Measurements from ENCODE around the gene NADK2.
A peak's percentile ranks its signal among the peaks of the same experiment; 100 is the strongest.

NADK2 gene

DNA sequence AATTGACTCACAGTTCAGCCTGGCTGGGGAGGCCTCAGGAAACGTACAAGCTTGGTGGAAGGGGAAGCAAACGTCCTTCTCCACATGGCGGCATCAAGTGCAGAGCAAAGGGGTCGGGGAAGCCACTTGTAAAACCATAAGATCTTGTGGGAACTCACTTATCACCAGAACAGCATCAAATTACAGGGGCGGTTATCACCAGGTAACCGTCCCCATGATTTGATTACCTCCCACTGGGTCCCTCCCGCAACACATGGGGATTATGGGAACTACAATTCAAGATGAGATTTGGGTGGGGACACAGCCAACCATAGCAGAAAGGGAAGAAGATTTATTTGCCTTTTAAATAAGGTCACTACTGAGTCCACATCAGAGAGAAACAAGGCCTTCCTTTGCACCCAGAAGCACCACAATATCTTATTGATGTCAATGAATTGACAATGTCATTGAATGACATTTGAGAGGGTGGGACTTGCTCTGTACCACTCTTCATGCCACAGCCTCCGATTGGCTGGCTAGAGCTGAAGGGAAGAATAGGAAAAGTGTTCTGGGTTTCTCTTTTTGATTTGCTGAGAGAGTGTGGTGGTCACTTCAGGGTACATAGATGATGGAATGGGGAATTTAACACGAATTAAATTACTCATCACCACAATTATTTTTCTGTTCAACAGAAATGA, 78.8 kb downstream of the NADK2 start:
- DNase-seq (ENCODE audit: low spot score) = no peak

DNA sequence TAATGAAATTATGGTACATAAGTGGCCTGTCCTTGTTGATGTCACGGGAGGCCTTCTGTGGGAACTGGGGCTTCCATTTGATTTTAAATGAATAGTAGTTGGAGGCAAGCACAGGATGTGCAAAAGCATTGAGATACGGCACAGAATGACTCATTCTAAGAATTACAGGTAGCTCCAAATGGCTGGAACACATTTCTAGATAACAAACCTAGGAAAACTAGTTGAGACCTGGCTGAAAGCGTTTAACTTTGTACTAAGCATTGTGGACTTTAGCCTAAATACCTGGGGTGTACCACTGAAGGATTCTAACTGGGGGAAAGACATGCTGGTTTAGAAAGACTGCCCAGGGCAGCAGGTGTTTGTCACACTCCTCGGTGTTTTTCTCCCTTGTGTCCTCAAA, 80.4 kb downstream of the NADK2 start:
- DNase-seq (ENCODE audit: low spot score) = no peak

DNA sequence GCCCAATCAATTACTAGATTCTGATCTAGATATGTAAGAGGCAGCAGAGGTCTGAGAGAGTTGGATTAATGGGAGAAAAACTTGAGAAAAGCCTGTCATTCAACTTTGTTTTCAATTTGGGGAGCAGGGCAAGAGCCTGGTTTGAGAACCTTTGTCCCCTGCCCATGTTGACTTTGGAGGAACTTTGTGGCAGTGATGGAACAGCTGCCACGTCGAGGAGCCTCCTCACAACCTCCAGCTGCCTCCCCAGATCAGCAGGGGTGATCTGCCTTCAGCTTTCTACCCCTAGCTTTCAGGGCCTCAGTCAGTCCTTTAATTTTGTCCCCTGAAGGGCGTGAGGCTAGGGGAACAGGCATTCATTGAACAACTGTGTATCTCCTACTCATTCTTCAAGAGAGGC, 81.1 kb downstream of the NADK2 start:
- DNase-seq (ENCODE audit: low spot score) = no peak

DNA sequence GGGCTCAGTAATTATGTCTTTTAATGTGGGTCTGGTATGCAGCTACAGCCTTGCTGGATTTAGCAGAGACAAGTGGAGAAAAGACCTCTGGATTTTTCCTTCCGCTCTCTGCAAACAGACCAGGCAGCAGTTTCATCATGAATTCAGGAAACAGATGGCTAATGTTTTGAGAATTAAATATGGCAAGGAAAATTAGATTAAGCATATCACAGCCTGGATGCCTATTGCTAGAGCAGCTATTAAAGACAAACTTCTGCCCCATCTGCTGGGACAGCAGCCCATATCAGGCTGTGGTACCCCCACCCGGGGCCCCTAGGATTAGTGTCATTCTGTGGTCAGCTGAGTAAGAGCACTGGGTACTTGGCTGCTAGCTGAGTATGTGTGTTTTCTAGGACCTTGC, 83.6 kb downstream of the NADK2 start:
- no peak for DNase-seq (ENCODE audit: low spot score)

DNA sequence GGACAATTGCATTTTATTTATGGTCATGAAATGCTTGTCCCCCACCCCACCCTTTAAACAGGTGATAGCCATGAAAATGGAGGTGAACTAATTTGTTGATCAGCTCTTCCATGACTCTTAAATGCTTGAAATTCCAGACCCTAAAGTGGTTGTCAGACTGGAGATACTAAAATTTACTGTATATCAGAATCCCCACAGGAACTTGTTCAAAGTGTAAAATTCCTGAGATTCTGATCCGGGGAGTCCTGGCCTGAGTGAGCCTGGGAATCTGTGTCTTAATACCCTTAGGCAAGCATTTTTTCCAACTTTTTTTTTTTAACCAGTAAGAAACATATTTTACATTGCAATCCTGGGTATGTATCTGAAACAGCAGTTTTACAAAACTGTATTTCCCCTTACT, 85.1 kb downstream of the NADK2 start:
- DNase-seq (ENCODE audit: low spot score) = no peak

DNA sequence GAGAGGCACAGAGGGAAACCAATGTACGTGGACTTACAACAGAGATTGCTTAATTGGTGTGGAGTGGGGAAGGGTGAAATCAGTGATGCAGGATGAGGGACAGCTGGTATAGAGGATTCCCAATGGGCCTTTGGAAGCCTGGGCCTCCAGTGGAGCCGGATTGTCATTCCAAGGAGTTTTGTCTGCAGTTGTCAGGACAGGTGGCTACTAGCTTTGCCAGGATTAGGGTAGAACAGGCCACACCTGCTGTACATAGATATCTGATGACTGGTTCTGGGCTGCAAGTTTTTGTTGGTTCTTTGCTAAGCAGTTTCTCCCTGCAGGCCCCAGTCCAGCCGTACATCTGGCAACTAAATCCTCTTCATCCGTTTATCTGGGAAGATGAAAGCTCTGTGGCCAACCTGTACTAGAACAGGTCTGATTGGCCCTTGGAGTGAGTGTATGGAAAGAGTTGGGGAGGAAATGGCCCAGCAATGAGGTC, 85.6 kb downstream of the NADK2 start:
- no peak for DNase-seq (ENCODE audit: low spot score)

DNA sequence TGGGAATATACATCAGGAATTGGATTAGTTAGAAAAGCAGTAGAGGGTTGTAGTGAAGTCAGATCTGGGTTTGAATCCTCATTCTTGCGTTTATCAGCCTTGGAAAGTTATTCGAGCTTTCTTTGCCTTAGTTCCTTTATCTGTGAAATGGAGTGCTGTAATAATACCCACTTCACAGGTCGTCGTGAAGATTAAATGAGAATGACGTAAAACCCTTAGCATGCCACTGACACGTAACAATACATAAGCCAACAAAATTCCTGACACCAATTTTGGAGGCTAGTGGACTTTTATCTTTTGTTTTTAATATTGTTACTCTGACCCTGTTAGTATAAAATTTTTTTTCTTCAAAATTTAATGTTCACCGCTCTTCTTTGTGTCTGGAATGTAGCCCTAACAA, 86.4 kb downstream of the NADK2 start:
- no peak for DNase-seq (ENCODE audit: low spot score)

DNA sequence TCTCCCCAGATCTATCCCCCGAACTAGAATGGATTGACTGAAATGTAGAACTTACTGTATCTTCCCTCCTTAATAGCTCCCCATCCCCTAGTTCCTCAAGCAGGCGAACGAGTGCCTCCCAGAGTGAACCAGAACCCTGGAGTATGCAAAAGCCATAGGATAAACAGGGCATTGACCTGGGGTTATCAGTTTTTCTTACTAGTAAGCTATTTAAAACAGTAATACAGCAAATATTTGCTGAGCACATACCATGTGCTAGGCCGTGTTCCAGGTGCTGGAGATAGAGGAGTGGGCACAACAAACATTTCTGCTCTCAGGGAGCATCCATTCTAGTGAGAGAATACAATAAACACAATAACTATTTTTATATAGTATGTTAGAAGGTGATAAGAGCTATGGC, 88.0 kb downstream of the NADK2 start:
- DNase-seq (ENCODE audit: low spot score) = no peak

DNA sequence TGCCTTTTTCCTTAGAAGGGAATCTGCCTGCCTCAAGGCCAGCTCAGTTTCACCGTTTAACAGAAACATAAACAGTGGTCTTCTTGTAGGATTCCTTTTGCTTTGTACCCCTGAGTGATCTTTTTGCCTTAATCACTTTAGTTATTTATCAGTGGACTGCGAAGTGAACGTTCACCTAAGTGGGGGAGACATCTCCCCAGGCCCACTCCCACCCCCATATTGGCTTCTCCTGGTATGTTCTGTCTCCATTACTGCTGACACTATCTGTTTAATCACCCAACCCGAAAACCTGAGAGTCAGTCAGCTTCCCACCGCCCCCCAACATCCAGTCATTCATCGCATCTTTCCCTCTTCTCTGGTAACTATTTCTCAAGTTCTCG, 88.4 kb downstream of the NADK2 start:
- no peak for DNase-seq (ENCODE audit: low spot score)

DNA sequence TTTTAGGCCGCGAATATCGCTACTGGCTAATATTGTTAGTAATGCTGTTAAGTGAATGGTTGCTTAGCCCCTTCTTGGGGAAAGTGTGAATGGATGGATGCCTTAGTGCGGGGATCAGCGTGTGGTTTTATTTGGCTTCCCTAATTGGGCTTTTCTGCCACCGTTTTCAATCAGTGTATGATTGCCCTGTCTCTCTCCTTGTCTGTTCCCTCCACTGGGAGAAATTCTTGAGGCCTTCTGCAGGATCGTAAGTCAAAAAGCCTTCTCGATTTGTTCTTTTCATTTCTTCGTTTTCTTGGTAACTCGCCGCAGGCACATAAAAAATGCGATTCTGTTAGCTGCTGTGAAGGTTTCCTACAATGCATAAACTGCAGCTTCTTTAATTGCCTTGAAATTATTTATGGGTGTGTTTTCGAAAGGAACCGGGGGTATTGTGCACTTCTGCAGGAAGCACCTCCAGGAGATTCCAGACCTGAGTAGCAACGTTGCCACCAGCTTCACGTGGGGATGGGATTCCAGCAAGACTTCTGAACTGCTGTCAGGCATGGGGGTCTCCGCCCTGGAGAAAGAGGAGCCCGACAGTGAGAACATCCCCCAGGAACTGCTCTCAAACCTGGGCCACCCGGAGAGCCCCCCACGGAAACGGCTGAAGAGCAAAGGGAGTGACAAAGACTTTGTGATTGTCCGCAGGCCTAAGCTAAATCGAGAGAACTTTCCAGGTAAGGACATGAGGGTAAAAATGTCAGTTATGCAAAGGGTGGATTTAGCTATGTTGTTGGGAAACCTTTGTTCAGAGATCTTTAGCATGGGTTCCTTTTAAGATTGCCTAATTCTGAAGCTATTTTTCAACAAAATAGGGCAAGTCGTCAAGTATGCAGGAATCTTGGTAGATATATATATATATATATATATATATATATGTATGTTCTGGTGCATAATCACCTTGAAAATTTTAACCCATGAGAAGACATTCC, 89.1 kb downstream of the NADK2 start:
- no peak for DNase-seq (ENCODE audit: low spot score)

DNA sequence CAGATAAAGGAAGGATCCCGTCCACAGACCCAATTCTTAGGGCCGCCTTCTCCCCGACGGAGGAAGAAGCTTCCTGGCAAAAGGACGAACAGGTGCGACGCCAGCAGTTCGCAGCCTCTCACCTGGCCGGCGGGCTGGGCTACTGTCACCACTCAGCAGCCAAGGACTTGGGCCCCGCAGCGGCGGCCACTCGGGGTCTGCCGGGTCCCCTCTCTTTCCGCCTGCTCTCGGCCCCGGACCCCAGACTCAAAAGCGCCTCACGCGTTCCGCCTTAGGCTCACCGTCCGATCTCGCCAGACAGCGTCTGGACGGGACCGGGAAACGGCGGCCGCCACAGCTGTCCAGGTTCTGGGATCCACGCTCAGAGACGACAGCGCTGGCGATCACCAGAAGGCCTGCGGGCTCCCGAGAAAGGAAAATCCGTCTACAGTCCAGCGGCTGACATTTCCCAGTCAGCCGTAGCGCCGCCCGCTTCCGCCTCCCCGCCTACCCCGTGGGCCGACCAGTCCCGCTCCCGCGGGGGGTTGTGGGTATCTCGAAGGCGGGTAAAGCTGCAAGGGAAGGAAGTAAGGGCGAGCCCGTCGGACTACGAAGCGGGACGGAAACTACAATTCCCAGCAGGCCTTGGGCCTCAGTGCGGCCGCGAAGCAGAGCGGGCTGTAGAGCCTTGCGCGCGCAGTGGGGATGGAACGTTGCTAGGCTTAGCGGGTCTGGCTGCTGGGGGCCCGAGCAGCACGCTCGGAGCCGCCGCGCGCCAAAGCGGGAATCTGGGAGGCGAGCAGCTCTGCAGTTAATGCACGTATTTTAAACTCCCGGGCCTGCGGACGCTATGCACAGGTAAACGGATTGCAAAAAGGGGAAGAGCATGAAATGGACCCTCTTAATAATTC, 90.0 kb downstream of the NADK2 start, which contains the start of the genes LMBRD2 and SKP2:
LMBRD2 (minus strand) TSS at position 454 of the 890 bp plus-strand sequence. CDS start 8,538 bp downstream, outside the sequence.
SKP2 (plus strand) TSS at position 678 of the 890 bp plus-strand sequence; CDS start at position 830, 152 bp downstream.
- DNase-seq (ENCODE audit: low spot score) = peak; percentile 98

DNA sequence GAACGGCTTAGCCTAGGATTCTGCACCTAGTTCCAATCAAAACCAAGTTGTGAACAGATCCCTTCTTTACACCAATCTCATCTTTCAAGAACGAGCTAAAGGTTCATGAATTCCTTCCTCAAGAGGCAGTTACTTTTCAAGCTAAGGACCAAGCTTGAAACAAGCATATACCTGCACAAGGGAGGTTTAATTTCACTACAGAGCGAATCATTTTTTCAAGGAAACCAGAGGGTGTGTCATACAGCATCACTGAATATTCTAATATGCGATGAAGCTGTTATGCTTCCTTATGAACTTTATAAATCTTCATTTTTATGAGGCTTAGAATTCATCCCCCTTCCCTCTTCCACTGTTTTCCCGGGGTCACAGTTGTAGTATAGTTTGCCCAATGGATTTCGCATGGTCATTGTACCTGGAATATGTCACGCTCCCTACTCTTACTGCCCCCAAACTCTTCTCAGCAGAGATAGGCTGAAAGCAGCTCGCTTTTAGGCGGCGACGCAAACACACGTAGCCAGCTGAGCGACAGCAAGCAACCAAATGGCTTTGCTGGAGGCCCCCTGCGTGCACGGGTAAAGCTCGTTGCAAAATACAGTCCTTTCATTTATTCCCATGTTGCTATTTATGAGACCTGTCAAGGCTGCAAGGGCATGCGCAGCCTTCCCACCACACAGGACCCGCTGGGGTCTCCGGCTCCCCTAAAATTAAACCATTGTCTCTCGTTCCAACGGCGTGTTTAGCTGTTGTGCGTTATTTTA, 90.9 kb downstream of the NADK2 start:
- peak; percentile 65 for DNase-seq (ENCODE audit: low spot score)

DNA sequence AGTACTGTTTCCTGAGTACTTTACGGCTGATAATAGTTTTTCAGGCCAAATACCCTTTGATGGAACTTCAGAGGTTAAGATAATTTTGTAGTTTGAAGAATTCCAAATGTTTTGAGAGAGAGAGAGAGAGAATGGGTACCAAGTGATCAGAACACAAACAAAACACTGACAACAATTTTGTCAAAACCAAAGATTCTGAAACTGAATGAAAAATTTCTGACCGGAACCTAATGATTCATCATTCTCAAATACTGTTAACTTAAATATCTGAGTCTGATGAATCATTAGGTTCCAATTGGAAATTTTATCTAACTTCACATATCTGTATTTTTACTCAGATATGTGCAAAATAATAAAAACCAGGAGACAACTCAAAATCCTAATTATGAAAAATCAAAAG, 94.0 kb downstream of the NADK2 start:
- no peak for DNase-seq (ENCODE audit: low spot score)

DNA sequence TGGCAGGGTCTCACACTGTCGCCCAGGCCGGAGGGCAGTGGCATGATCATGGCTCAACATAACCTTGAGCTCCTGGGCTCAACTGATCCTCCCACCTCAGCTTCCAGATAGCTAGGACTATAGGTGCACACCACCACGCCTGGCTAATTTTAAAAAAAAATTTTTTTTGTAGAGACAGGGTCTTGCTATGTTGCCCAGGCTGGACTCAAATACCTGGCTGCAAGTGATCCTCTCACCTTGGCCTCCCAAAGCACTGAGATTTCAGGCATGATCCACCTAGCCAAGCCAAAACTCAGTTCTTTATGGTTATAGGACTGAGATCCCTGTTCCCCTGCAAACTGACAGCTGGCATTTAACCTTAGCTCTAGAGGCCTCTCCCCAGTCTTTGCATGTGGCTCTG, 95.3 kb downstream of the NADK2 start:
- no peak for DNase-seq (ENCODE audit: low spot score)

DNA sequence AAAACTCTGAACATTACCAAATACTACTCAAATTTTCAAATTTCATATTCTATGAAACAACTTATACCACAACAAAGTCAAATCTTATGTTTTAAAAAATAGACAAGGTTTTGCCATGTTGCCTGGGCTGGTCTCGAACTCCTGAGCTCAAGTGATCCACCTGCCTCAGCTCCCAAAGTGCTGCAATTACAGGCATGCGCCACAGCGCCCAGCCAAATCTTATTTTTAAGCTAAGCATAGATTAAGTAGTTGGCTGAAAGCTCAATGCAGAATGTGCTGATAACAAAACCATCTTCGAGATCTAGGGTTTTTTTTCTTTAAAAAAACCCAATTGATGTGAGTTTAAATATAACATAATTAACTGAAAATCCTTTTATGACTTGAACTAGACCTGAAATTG, 96.4 kb downstream of the NADK2 start:
- DNase-seq (ENCODE audit: low spot score) = no peak

Data from activated CD4-positive, alpha-beta T cell treated with anti-CD3 and anti-CD28 coated beads, Interleukin-2, Interleukin-4, amounts not matched to agents 100 ng/mL and 50 ng/mL, durations not matched to agents 16 hours and 8 hours (primary cell).